Progenitor cell of endocrine pancreas (in vitro differentiated cells): ENCODE results near the gene CRTAC1. TPM values are rescaled to one million over a fixed set of nuclear protein-coding genes. Genes with fewer than 3 reads are reported as not detected.
A peak's percentile ranks its signal among the peaks of the same experiment; 100 is the strongest.

Experiments
- DNase-seq: peaks from one replicate; pipeline ENCODE4 v3.0.0; 2021; ENCODE audit warnings: low spot score; ENCODE audit not compliant: unreplicated experiment
- H3K27ac Mint-ChIP-seq: 2 replicates; pipeline ENCODE4 v1.8.0; 2021; ENCODE audit warnings: mild to moderate bottlenecking, moderate library complexity, mixed read lengths
- H3K27me3 Mint-ChIP-seq: 2 replicates; pipeline ENCODE4 v1.8.0; 2021; ENCODE audit warnings: mixed read lengths
- H3K36me3 Mint-ChIP-seq: 2 replicates; pipeline ENCODE4 v1.8.0; 2022; ENCODE audit warnings: mixed read lengths; ENCODE audit not compliant: insufficient read depth
- H3K4me1 Mint-ChIP-seq: 2 replicates; pipeline ENCODE4 v1.8.0; 2021; ENCODE audit warnings: low read depth, mixed read lengths
- H3K4me3 Mint-ChIP-seq: 2 replicates; pipeline ENCODE4 v1.8.0; 2021; ENCODE audit warnings: low read depth, mild to moderate bottlenecking, moderate library complexity, mixed read lengths
- H3K9me3 Mint-ChIP-seq: 2 replicates; pipeline ENCODE4 v1.8.0; 2021; ENCODE audit warnings: low read depth, mixed read lengths
- CTCF ChIP-seq: fragments of 200-600 bp; sonication (generic); IDR thresholded peaks from one replicate; pipeline ENCODE4 v1.5.0; 2021; ENCODE audit warnings: antibody characterized with exemption, mild to moderate bottlenecking; ENCODE audit not compliant: unreplicated experiment
- total RNA-seq: library from RNA; stranded (reverse); gene quantifications from 2 replicates; pipeline ENCODE4 v1.2.1, GENCODE V29; 2021

Gene CRTAC1
- total RNA-seq, 1 donor from 2014 or later, result 4.6 TPM

GRCh38 chr10:98012644-98013043, 17.8 kb downstream of the CRTAC1 start:
- Mint-ChIP-seq H3K4me1 (peaks cover 4% of the 10 kb centered on the region), H3K27me3 (peaks cover 56% of the 10 kb centered on the region), H3K27ac (no peak overlapping the region), H3K4me3 (no peak overlapping the region), H3K9me3 (no peaks in the 10 kb centered on the region), H3K36me3 (no peaks in the 10 kb centered on the region)
- no peak for DNase-seq
- no peak for TF ChIP-seq CTCF

GRCh38 chr10:98010939-98011685, 19.3 kb downstream of the CRTAC1 start:
- H3K4me3 Mint-ChIP-seq, result no peak overlapping the region
- H3K4me1 Mint-ChIP-seq, result peaks cover 7% of the 10 kb centered on the region
- DNase-seq, result no peak
- H3K27ac Mint-ChIP-seq, result no peak overlapping the region
- TF ChIP-seq CTCF, result no peak
- H3K9me3 Mint-ChIP-seq, result no peaks in the 10 kb centered on the region
- peaks cover 56% of the 10 kb centered on the region for H3K27me3 Mint-ChIP-seq
- no peaks in the 10 kb centered on the region for H3K36me3 Mint-ChIP-seq

GRCh38 chr10:98006266-98006665, 24.2 kb downstream of the CRTAC1 start:
- Mint-ChIP-seq H3K36me3 (no peaks in the 10 kb centered on the region), H3K4me1 (peaks cover 7% of the 10 kb centered on the region), H3K9me3 (no peaks in the 10 kb centered on the region), H3K4me3 (peak overlapping the region; percentile 20), H3K27me3 (peaks cover 29% of the 10 kb centered on the region), H3K27ac (no peak overlapping the region)
- DNase-seq, result no peak
- no peak for TF ChIP-seq CTCF

- no peaks in the 10 kb centered on the region for H3K36me3 Mint-ChIP-seq
- TF ChIP-seq CTCF, result no peak
Measured at GRCh38 chr10:98001736-98002135, 28.7 kb downstream of the CRTAC1 start.

GRCh38 chr10:98000346-98000745, 30.1 kb downstream of the CRTAC1 start:
- Mint-ChIP-seq H3K36me3 (no peaks in the 10 kb centered on the region), H3K27me3 (peaks cover 5% of the 10 kb centered on the region), H3K9me3 (peaks cover 5% of the 10 kb centered on the region), H3K4me3 (no peak overlapping the region), H3K27ac (no peak overlapping the region), H3K4me1 (peaks cover 2% of the 10 kb centered on the region)
- no peak for DNase-seq
- TF ChIP-seq CTCF, result no peak

More at GRCh38 chr10:98001736-98002135, 28.7 kb downstream of the CRTAC1 start:
- peaks cover 7% of the 10 kb centered on the region for H3K4me1 Mint-ChIP-seq
- peaks cover 12% of the 10 kb centered on the region for H3K27me3 Mint-ChIP-seq
- H3K9me3 Mint-ChIP-seq, result peaks cover 5% of the 10 kb centered on the region
- H3K4me3 Mint-ChIP-seq, result no peak overlapping the region
- no peak overlapping the region for H3K27ac Mint-ChIP-seq
- DNase-seq, result no peak
